ENCODE results near the gene KRI1.

Gene KRI1

GRCh38 chr19:10550336-10550735 is 15.5 kb downstream of the KRI1 start:
- no peaks in the 10 kb centered on the region for H3K27me3 ChIP-seq (replicated peaks; ENCODE audit: insufficient read depth, low read length)
- H3K4me1 ChIP-seq (ENCODE audit: low read length) = no peaks in the 10 kb centered on the region
- H3K27ac ChIP-seq (ENCODE audit: low read length) = no peak overlapping the region
- peaks cover 20% of the 10 kb centered on the region for H3K79me2 ChIP-seq (ENCODE audit: low read length)
- H3K4me3 ChIP-seq (ENCODE audit: low read length) = no peak overlapping the region
- no peaks in the 10 kb centered on the region for H3K36me3 ChIP-seq (replicated peaks; ENCODE audit: insufficient read depth, low read length)
- TF ChIP-seq CTCF (IDR thresholded peaks at IDR 0.05; ENCODE audit: low read length) = no peak
- no peak for TF ChIP-seq EZH2 (optimal IDR thresholded peaks at IDR 0.05; ENCODE audit: low read depth, low read length)
- no peak for TF ChIP-seq EZH2phosphoT487 (IDR thresholded peaks at IDR 0.05; ENCODE audit: low read length)
- H3K9me3 ChIP-seq (replicated peaks; ENCODE audit: insufficient read depth, low read length) = no peaks in the 10 kb centered on the region
- H2AFZ ChIP-seq (ENCODE audit: low read length) = no peak overlapping the region
- H4K20me1 ChIP-seq (ENCODE audit: insufficient read depth, low read length) = no peaks in the 10 kb centered on the region
- no peak overlapping the region for H3K9ac ChIP-seq (ENCODE audit: low read length)
- no peak for DNase-seq
- H3F3A ChIP-seq (ENCODE audit: insufficient read depth, low read length) = no peaks in the 10 kb centered on the region
- H3K9me2 ChIP-seq (replicated peaks; ENCODE audit: insufficient read depth, low read length) = no peaks in the 10 kb centered on the region
- no peak overlapping the region for H3K4me2 ChIP-seq (ENCODE audit: low read depth, low read length)

GRCh38 chr19:10549733-10550132 is 16.1 kb downstream of the KRI1 start:
- H3K9me3 ChIP-seq (replicated peaks; ENCODE audit: insufficient read depth, low read length) = no peaks in the 10 kb centered on the region
- H3K27ac ChIP-seq (ENCODE audit: low read length) = no peak overlapping the region
- H3K9ac ChIP-seq (ENCODE audit: low read length) = no peak overlapping the region
- no peak overlapping the region for H3K4me3 ChIP-seq (ENCODE audit: low read length)
- no peak for DNase-seq
- H3K27me3 ChIP-seq (replicated peaks; ENCODE audit: insufficient read depth, low read length) = no peaks in the 10 kb centered on the region
- peaks cover 2% of the 10 kb centered on the region; the same call in 1 of the 2 replicates for H3K4me1 ChIP-seq (ENCODE audit: low read length)
- H3F3A ChIP-seq (ENCODE audit: insufficient read depth, low read length) = no peaks in the 10 kb centered on the region
- TF ChIP-seq EZH2phosphoT487 (IDR thresholded peaks at IDR 0.05; ENCODE audit: low read length) (no peak), EZH2 (optimal IDR thresholded peaks at IDR 0.05; ENCODE audit: low read depth, low read length) (no peak), CTCF (IDR thresholded peaks at IDR 0.05; ENCODE audit: low read length) (no peak)
- H3K79me2 ChIP-seq (ENCODE audit: low read length) = peaks cover 26% of the 10 kb centered on the region
- H3K4me2 ChIP-seq (ENCODE audit: low read depth, low read length) = no peak overlapping the region
- no peaks in the 10 kb centered on the region for H3K9me2 ChIP-seq (replicated peaks; ENCODE audit: insufficient read depth, low read length)
- H2AFZ ChIP-seq (ENCODE audit: low read length) = no peak overlapping the region
- H3K36me3 ChIP-seq (replicated peaks; ENCODE audit: insufficient read depth, low read length) = no peaks in the 10 kb centered on the region
- no peaks in the 10 kb centered on the region for H4K20me1 ChIP-seq (ENCODE audit: insufficient read depth, low read length)

GRCh38 chr19:10548746-10549276 is 17.0 kb downstream of the KRI1 start:
- no peak overlapping the region for H2AFZ ChIP-seq (ENCODE audit: low read length)
- no peak for DNase-seq
- H3F3A ChIP-seq (ENCODE audit: insufficient read depth, low read length) = no peaks in the 10 kb centered on the region
- no peak overlapping the region for H3K4me3 ChIP-seq (ENCODE audit: low read length)
- peaks cover 6% of the 10 kb centered on the region; the same call in 1 of the 2 replicates for H3K4me1 ChIP-seq (ENCODE audit: low read length)
- H3K27ac ChIP-seq (ENCODE audit: low read length) = no peak overlapping the region
- H3K9me3 ChIP-seq (replicated peaks; ENCODE audit: insufficient read depth, low read length) = no peaks in the 10 kb centered on the region
- TF ChIP-seq EZH2phosphoT487 (IDR thresholded peaks at IDR 0.05; ENCODE audit: low read length) (no peak), EZH2 (optimal IDR thresholded peaks at IDR 0.05; ENCODE audit: low read depth, low read length) (no peak), CTCF (IDR thresholded peaks at IDR 0.05; ENCODE audit: low read length) (no peak)
- H3K79me2 ChIP-seq (ENCODE audit: low read length) = peaks cover 35% of the 10 kb centered on the region
- no peak overlapping the region for H3K9ac ChIP-seq (ENCODE audit: low read length)
- H3K36me3 ChIP-seq (replicated peaks; ENCODE audit: insufficient read depth, low read length) = no peaks in the 10 kb centered on the region
- no peaks in the 10 kb centered on the region for H3K27me3 ChIP-seq (replicated peaks; ENCODE audit: insufficient read depth, low read length)
- H4K20me1 ChIP-seq (ENCODE audit: insufficient read depth, low read length) = no peaks in the 10 kb centered on the region
- H3K4me2 ChIP-seq (ENCODE audit: low read depth, low read length) = no peak overlapping the region
- no peaks in the 10 kb centered on the region for H3K9me2 ChIP-seq (replicated peaks; ENCODE audit: insufficient read depth, low read length)

All from MM.1S (cell line).